Activated CD8-positive, alpha-beta memory T cell treated with anti-CD3 and anti-CD28 coated beads for 1 hour (primary cell): ENCODE results near the gene ANAPC16.
"Not testable (repeated sequence)": the region's sequence is repeated elsewhere in the genome, so short reads cannot be mapped to it uniquely, and the experiment has no call there.

Source experiments
- DNase-seq, 2 donors: peaks; one replicate each; pipeline ENCODE4 v3.0.0-alpha.2; 2020; ENCODE audit warnings: low read depth in 1 of 2; ENCODE audit errors: extremely low read depth in 1 of 2

The ANAPC16 gene

DNA sequence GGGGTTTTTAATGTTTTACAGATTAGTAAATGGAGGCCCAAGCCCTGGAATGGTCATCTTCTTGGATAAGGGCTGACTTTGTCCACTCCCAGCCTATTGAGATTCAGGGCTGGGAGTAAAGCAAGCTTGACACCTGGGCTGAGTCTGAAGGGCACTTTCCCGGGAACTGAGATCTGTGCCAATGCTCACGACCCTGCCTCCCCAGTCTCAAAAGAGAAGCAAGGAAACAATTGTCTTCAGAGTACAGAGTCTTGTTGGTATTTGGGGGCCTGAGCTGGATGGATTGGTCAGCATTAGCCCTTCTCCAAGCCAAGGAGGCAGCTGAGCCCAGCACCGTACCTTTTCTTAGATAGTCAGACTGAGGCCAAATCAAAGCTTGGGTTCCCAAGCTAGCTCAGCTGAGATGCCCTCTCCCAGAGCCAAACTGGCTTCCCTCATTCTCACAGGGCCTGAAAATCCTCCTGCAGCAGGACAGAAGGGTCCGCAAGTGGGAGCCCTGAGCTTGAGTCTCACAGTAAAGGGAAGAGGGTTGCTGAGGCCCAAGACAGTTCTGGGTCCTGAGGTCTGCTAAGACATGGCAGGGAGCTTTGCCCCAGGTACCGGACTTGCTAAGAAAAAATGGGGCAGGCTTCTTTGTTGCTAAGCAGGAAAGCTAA is 61.7 kb downstream of the ANAPC16 start:
- no peak for DNase-seq

DNA sequence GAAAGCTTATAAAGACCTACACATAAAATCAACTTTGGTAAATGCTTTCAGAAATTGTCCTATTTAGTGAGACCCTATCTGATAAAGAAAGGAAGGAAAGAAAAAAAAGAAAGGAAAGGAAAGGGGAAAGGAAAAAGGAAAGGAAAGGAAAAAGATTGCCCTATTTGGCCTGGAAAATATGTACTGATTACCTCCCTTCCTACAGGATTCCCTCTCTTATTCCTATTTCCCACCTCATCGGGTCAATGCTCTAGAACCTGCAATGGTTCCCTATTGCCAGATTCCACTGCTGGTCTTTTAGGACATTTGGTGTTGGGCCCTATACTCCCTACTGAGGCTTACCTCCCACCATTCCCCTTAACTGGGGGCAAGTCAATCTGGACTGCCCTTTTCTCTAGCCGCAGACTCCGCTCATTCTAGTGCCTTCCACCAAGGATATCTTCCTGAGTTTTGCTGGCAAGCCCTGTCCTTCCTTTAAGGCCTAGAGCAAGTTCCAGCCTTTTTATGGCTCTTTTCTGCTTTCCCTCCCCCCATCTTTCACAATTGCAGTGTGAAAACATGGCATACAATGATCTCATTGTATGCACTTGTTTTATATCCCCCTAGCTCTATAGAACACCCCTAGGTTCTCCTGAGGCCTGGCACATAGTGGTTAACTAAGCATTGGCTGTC is 62.3 kb downstream of the ANAPC16 start:
- DNase-seq = no peak

DNA sequence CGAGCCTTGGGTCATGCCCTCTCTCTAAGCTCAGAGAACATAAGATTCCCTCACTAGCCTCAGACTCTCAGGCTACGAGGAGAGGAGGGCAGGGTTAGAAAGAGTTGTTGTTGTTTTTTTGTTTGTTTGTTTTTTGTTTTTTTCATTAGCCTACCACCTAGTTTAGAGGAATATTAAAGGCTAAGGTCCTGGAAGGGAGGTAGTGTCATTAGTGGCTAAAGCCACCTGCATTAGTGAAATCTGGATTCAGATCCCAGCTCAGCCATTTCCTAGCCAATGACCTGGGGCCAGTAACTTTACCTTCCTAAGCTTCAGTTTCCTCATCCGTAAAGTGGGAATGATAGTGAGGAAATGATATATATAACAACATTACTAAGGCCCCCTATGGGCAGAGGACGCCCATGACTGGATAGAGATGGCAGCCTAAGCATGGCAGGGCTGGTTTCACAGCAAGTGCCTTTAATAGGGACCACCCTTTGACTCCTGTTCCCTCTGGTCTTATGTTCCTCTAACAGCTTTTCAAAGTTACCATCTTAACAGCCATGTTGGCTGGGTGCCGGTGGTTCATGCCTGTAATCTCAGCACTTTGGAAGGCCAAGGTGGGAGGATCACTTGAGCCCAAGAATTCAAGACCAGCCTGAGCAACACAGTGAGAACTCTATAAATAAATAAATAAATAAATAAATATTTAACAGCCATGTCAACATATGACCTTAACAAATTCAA is 63.0 kb downstream of the ANAPC16 start:
- DNase-seq = no peak

DNA sequence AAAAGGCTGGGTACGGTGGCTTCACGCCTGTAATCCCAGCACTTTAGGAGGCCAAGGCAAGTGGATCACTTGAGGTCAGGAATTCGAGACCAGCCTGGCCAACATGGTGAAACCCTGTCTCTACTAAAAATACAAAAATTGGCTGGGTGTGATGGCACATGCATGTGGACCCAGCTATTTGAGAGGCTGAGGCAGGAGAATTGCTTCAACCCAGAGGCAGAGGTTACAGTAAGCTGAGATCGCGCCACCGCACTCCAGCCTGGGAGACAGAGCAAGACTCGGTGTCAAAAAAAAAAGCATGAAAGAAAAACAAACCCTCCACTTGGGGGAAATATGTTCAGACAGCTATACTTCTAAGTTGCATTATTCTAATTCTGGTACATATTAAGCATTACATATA is 63.8 kb downstream of the ANAPC16 start:
- DNase-seq = not testable (repeated sequence)

DNA sequence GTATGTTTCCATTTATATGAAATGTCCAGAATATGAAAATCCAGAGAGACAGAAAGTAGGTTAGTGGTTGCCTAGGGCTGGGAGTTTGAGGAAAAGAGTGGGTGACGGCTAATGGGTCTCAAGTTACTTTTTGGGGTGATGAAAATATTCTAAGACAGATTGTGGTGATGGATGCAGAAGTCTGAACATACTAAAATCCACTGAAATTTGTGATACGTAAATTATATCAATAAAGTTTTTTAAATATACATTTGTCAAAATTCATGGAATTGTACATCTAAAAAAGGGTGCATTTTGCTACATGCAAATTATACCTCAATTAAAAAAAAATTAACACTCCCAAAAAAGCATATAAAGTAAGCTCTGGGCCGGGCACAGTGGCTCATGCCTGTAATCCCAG is 67.3 kb downstream of the ANAPC16 start:
- no peak for DNase-seq
